Stimulated activated naive CD8-positive, alpha-beta T cell treated with anti-CD3 and anti-CD28 coated beads, Interleukin-15, amount 100 ng/mL, for 72 hours (primary cell): ENCODE results near the gene MYH9.

Experiments used
- ATAC-seq: fragments of 150-1000 bp; cut with Tn5 transposase; 2 replicates; pipeline ENCODE4 v1.10.0; 2021; ENCODE audit warnings: mild to moderate bottlenecking, moderate library complexity
- DNase-seq, 2 donors: peaks; one replicate each; pipeline ENCODE4 v3.0.0; 2021 to 2022
- H3K27ac Mint-ChIP-seq, 2 donors: one replicate each; pipeline ENCODE4 v1.8.0; 2022; ENCODE audit warnings: mild to moderate bottlenecking in 2 of 2, mixed read lengths in 2 of 2, moderate library complexity in 2 of 2
- H3K27me3 Mint-ChIP-seq: one replicate; pipeline ENCODE4 v1.8.0; 2022; ENCODE audit warnings: mixed read lengths
- H3K4me1 Mint-ChIP-seq: one replicate; pipeline ENCODE4 v1.8.0; 2022; ENCODE audit warnings: mild to moderate bottlenecking, mixed read lengths
- H3K4me3 Mint-ChIP-seq, 2 donors: one replicate each; pipeline ENCODE4 v1.8.0; 2022; ENCODE audit warnings: mild to moderate bottlenecking in 2 of 2, mixed read lengths in 2 of 2, moderate library complexity in 1 of 2
- H3K9me3 Mint-ChIP-seq, 2 donors: one replicate each; pipeline ENCODE4 v1.8.0; 2022; ENCODE audit warnings: mixed read lengths in 2 of 2

The MYH9 gene

DNA sequence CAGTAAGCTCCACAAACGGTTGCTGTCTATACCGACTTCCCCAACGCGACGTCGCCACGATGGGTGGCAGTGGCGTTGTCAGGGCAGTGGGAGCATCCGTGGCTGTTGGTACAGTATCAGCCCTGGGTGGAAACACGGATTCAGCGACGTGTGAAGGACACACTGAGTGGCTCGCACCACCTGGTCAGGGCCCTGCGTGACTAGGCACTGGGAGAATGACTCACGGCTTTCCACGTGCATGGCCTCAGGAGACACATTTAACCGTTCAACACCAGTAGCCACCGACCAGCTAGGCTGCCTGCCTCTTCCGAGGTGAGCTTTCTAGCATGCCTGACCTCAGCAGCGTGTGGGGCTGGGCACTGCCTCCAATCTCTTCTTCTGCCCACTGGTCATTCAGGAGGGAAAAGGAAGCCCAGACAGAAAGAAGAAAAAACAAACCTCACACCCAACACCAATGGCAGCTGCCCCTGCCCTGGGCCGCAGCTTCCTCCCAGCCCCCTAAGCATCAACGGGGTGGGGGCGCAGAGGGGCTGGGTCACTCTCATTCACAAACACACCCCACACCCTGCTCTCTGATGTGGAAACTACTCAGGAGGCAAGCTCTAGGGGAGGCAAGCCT, 59.0 kb downstream of the MYH9 start:
- Mint-ChIP-seq H3K9me3 (no peaks in the 10 kb centered on the region), H3K4me1 (peaks cover 84% of the 10 kb centered on the region), H3K4me3 (peak overlapping the region; percentile 89 to 97), H3K27me3 (no peaks in the 10 kb centered on the region), H3K27ac (peak overlapping the region; percentile 98)
- ATAC-seq, result peak; percentile 8
- DNase-seq, result peak in 1 of 2 donors; percentile 52

- ATAC-seq (no peak), DNase-seq (no peak)
- peak overlapping the region; percentile 98 for H3K27ac Mint-ChIP-seq
- no peaks in the 10 kb centered on the region for H3K9me3 Mint-ChIP-seq
- H3K4me3 Mint-ChIP-seq, result peak overlapping the region; percentile 89 to 97
- peaks cover 77% of the 10 kb centered on the region for H3K4me1 Mint-ChIP-seq
- H3K27me3 Mint-ChIP-seq, result no peaks in the 10 kb centered on the region
These were observed 59.7 kb downstream of the MYH9 start for GRCh38 chr22:36327922-36328551.

GRCh38 chr22:36326178-36327161, 61.3 kb downstream of the MYH9 start:
- H3K27me3 Mint-ChIP-seq, result no peaks in the 10 kb centered on the region
- H3K4me1 Mint-ChIP-seq, result peaks cover 61% of the 10 kb centered on the region
- DNase-seq (no peak), ATAC-seq (no peak)
- H3K9me3 Mint-ChIP-seq, result no peaks in the 10 kb centered on the region
- H3K4me3 Mint-ChIP-seq, result no peak overlapping the region
- H3K27ac Mint-ChIP-seq, result peak overlapping the region; percentile 90 to 93

DNA sequence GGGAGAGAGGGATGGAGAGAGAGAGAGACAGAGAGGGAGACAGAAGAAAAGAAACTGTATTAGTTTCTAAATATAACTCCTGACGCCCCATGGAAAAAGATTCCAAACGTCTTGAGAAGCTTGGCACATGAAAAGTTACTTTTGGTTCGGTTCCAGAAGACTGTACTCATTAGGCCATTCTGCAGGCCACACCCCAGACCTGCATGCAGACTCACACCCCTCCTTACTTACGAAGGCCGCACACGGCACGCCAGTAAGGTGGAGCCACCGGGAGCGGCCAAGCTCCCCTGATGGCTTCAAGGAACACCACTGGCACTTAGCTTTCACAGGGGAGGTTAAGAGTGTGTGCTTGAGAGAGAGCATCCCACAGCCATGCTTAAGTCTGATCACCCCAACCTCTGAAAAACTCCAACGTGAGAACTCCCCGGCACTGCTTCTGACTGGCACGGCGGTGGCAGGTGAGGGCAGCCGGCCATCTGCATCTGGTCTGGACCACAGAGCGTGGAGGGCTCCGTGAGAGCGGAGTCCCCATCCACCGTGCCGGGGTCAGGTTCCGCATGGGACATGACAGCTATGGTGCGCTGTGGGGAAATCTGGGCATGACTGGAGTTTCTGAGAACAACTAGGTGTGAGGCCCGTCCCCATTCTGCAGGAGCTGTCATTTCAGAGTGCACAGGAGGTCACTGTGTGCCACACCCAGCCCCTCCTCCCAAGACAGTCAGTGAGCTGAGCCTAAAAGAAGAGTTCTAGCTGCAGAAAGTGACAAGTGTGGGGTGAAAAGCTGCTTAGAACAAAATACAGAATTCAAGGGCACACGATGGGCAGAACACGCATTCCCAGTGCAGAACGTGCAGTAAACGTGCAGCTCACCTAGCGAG, 62.4 kb downstream of the MYH9 start:
- Mint-ChIP-seq H3K27ac (peak overlapping the region; percentile 85 to 93), H3K9me3 (no peaks in the 10 kb centered on the region), H3K4me1 (peaks cover 51% of the 10 kb centered on the region), H3K4me3 (no peak overlapping the region), H3K27me3 (no peaks in the 10 kb centered on the region)
- no peak for DNase-seq
- no peak for ATAC-seq

DNA sequence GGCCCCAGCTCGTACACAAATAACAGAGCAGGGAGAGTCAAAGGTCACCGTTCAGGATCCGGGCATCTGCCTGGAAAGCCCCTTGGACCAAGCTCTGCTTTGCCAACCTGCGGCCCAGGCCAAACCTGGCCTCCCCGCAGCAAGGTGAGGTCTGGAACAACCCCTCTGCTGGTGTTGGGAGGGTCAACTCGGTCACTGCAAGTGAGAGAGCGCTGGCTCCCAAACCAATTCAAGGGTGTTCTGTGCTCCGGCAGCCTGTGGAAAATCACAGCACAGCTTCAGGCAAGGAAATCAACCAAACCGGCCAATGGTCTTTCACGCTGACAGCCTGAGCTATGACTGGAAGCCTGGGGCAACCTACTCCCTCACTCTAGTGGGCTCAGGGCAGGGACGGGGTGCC, 63.4 kb downstream of the MYH9 start:
- H3K9me3 Mint-ChIP-seq, result no peaks in the 10 kb centered on the region
- no peaks in the 10 kb centered on the region for H3K27me3 Mint-ChIP-seq
- peak overlapping the region; percentile 19 to 71 for H3K27ac Mint-ChIP-seq
- no peak for ATAC-seq
- H3K4me3 Mint-ChIP-seq, result no peak overlapping the region
- DNase-seq, result no peak
- H3K4me1 Mint-ChIP-seq, result peaks cover 50% of the 10 kb centered on the region

- Mint-ChIP-seq H3K27me3 (no peaks in the 10 kb centered on the region), H3K9me3 (no peaks in the 10 kb centered on the region), H3K4me1 (peaks cover 46% of the 10 kb centered on the region), H3K27ac (peak overlapping the region in 1 of 2 donors; percentile 27), H3K4me3 (no peak overlapping the region)
- ATAC-seq (no peak), DNase-seq (no peak)
These were observed 63.9 kb downstream of the MYH9 start for GRCh38 chr22:36323855-36324331.

DNA sequence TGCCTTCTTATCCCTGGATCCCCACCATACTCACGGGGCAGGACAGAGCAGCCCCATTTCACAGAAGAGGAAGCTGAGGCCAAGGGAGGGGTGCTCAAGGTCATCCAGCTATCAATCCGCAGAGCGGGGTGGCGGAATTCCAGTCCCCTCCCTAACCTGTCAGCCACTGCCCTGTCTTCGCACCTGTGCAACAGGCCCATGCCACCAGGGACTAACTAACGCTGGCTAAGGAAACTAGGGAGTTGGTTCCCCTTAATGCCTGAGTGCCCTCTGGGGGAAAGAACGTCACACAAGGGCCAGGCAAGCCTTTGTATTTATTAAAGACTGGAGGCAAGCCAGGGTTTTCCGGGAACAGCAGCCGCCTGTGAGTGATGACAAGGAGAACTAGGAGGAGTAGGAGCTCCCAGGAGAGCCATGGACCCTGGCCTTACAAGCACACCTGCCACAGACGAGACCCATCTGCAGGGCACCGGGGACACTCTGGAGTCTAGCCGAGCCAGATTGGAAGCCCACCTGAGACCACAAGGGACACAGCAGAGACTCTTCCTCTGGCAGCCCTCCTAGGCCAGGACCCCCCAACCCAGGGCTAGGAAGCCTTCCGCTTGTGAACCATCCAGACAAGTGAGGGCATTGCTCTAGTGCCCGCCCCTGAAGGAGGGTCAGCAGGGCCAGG, 64.4 kb downstream of the MYH9 start:
- Mint-ChIP-seq H3K4me1 (peaks cover 40% of the 10 kb centered on the region), H3K27ac (peak overlapping the region; percentile 69 to 76), H3K27me3 (no peaks in the 10 kb centered on the region), H3K9me3 (no peaks in the 10 kb centered on the region), H3K4me3 (no peak overlapping the region)
- no peak for ATAC-seq
- no peak for DNase-seq

GRCh38 chr22:36322602-36322915, 65.2 kb downstream of the MYH9 start:
- no peak overlapping the region for H3K4me3 Mint-ChIP-seq
- peak overlapping the region in 1 of 2 donors; percentile 21 for H3K27ac Mint-ChIP-seq
- H3K9me3 Mint-ChIP-seq, result no peaks in the 10 kb centered on the region
- ATAC-seq (no peak), DNase-seq (no peak)
- no peaks in the 10 kb centered on the region for H3K27me3 Mint-ChIP-seq
- peaks cover 33% of the 10 kb centered on the region for H3K4me1 Mint-ChIP-seq

DNA sequence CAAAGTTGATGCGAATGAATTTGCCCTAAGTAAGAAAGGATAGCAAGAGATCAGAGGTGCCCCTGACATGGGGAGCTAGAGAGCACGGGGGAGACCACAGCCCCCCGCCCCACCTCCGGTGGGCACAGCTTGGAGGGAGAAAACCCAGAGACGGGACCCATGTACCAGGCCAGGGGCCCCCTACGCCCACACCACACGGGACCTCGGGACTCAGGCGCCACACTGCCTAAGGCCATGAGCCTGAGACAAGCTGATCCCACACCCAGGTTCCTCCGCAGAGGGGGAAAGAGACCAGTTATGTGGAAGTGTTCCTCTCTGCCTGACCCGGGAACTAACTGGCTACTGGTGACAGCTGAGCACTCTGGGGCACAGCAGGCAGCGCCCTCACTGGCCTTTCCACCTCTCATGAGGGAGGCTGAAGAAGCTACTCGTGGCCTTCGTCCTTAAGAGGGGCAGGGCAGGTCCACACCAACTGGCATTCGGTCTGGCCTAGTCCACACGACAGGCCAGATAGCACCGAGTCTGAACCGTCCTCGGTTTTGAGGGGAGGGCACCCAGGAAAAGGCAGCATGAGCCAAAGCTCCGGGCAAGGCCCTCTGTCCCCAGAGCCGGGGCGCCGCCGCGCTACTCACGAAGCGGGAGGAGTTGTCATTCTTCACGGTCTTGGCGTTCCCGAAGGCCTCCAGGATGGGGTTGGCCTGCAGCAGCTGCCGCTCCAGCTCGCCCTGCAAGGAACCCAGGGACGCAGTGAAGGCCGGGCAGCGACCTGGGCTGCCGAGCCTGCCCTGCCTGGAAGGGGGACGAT, 65.8 kb downstream of the MYH9 start:
- Mint-ChIP-seq H3K27me3 (no peaks in the 10 kb centered on the region), H3K27ac (peak overlapping the region in 1 of 2 donors; percentile 91), H3K4me3 (no peak overlapping the region), H3K4me1 (peaks cover 27% of the 10 kb centered on the region), H3K9me3 (no peaks in the 10 kb centered on the region)
- DNase-seq, result no peak
- peak; percentile 32 for ATAC-seq

DNA sequence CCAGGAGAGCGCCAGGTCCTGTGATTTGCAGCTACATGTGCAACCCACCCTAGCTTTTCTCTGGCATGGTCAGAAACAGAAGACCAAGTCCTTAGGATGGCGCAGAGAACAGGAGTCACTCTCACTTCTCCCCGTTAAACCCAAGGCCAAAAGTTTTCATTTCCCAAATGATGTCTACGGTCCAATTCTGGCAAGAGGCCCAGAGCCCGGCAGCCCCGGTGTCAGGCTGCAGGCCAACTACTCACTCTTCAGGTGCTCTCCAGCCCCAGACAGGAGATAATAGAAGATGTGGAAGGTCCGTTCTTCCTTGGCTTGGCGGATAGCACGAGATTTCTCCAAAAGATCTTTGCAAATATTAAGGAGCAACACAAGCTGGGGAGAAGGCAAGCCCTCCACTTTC, 67.2 kb downstream of the MYH9 start:
- no peak for DNase-seq
- H3K27me3 Mint-ChIP-seq, result no peaks in the 10 kb centered on the region

DNA sequence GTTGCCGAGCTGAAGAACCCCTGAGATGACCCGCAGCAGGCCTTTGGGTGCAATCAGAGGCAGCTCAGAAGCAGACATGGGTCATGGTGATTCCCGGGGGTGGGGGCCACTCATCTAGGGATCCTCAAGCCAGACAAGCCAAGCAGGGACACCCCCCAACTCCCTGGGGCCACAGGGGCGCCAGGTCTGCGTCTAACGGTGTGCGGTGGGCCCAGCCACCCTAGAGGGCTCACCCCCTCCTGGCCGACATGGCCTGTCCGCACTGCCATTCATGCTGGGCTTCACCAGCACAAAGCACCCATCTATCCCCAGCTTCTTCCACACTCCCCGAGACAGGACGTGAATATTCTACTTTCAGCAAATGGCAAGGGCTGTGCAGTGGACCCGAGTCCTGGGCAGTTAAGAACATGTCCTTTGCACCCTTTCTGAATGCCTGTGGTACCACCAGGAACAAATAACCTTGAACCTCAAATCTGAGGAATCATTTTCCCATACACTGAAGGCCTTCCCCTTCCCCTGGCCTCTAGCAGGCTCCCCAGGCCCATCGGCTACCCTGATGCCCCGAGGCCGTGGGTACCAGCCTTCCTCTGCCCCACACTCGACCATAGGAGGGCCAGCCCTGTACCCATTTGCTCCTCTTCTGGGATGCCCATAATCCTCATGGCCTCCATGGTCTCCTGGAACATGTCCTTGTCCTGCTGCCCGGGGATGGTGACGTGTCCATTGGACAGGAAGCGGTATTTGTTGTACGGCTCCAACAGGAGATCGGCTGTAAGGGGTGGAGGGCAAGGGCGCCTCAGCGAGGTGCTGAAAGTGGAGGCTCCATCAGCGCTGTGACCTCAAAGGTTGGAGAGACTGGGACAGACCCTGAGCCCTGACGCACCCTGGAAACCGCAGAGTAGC, 67.9 kb downstream of the MYH9 start:
- Mint-ChIP-seq H3K4me3 (no peak overlapping the region), H3K9me3 (no peaks in the 10 kb centered on the region), H3K4me1 (peaks cover 13% of the 10 kb centered on the region), H3K27me3 (no peaks in the 10 kb centered on the region), H3K27ac (peak overlapping the region in 1 of 2 donors; percentile 95)
- DNase-seq (no peak), ATAC-seq (peak; percentile 35)

More for the DNA sequence above, 67.2 kb downstream of the MYH9 start:
- Mint-ChIP-seq H3K9me3 (no peaks in the 10 kb centered on the region), H3K4me1 (peaks cover 16% of the 10 kb centered on the region), H3K4me3 (no peak overlapping the region), H3K27ac (peak overlapping the region; percentile 72 to 95)
- ATAC-seq, result no peak

GRCh38 chr22:36318442-36318841, 69.3 kb downstream of the MYH9 start:
- H3K27me3 Mint-ChIP-seq, result no peaks in the 10 kb centered on the region
- peak overlapping the region in 1 of 2 donors; percentile 85 for H3K27ac Mint-ChIP-seq
- no peaks in the 10 kb centered on the region for H3K9me3 Mint-ChIP-seq
- H3K4me3 Mint-ChIP-seq, result no peak overlapping the region
- no peak for DNase-seq
- H3K4me1 Mint-ChIP-seq, result peaks cover 17% of the 10 kb centered on the region
- no peak for ATAC-seq

DNA sequence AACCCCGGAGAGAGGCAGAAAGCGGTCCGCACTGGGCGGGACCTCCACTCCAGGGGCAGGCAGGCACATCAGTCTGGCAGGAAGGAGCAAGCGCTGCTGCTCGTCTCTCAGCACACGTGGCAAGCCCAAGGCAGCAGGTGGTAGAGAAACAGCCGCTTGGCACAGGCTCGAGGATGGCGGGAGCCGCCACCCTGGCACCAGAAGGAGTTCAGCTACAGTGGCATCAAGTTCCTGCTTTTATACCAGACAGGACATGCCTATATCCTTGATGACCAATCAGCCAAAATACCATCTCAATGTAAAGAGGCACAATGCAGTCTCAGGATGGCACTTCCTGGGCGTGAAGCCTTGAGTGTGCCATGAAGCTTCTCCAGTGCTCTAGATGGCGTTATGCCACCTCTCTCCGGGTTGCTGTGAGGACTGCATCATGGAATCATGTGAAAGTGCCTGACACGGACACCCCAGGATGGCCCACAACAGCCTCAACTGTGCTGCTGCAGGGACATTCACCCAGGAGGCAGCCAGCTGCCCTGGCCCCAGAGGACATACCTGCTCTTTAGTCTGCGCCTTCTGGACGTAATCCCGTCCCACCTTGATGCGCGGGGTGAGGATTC, 70.0 kb downstream of the MYH9 start:
- Mint-ChIP-seq H3K9me3 (no peaks in the 10 kb centered on the region), H3K27me3 (no peaks in the 10 kb centered on the region), H3K27ac (peak overlapping the region; percentile 78 to 85), H3K4me3 (no peak overlapping the region), H3K4me1 (peaks cover 17% of the 10 kb centered on the region)
- ATAC-seq (no peak), DNase-seq (no peak)
